Left renal cortex interstitium (tissue), 4 donors: ENCODE data around the gene CERKL. TPM values are rescaled to one million over a fixed set of nuclear protein-coding genes. Genes with fewer than 3 reads are reported as not detected.

Experiments
- DNase-seq, 4 donors: peaks; one replicate each; pipeline ENCODE4 v3.0.0-alpha.2; 2013; ENCODE audit warnings: low read depth in 4 of 4, low spot score in 2 of 4, missing footprints in 1 of 4
- polyA plus RNA-seq, 4 donors: library from polyadenylated mRNA; unstranded; fragments of 120-200 nt; gene quantifications; one replicate each; pipeline ENCODE4 v1.2.1, GENCODE V29; 2013; ENCODE audit not compliant: insufficient read length in 4 of 4

The CERKL gene
- polyA plus RNA-seq, 4 donors, result 14.0 to 15.5 (median 15.0) TPM

GRCh38 chr2:181528441-181528840 is 128.5 kb downstream of the CERKL start:
- DNase-seq, result no peak

GRCh38 chr2:181527058-181527457 is 129.8 kb downstream of the CERKL start:
- DNase-seq, result no peak

- DNase-seq, result no peak
Measured at GRCh38 chr2:181526014-181526413, 130.9 kb downstream of the CERKL start.

GRCh38 chr2:181523756-181524155 is 133.1 kb downstream of the CERKL start:
- DNase-seq, result no peak

GRCh38 chr2:181520253-181520652 is 136.7 kb downstream of the CERKL start:
- DNase-seq, result no peak

DNA sequence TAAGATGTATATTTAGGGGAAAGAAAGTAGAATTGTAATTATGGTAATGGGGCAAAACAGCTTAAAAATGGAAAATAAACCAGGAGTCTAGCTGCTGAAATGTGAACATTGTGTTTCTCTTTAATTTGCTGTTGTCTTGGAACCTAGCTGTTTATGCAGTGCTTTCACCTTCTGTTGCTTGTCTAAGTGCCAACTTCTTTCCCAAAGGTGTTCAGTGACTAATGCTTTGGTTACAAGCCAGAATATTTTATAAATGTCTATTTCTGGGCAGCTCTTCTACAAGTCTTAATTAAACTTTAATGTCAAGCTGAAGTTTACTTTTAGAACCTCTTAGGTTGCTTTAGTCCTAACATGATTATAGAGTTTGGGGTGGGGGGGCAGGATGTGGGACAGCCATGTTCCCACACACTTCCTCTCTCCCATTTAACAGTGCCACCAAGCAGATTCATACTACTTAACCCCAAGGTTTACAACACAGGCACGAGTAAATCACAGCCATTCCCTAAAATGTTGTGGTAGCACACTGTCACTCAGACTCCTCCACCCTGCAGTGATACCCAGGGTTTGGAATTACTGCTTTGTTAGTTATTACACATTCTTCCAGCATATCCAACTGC is 139.1 kb downstream of the CERKL start:
- no peak for DNase-seq

DNA sequence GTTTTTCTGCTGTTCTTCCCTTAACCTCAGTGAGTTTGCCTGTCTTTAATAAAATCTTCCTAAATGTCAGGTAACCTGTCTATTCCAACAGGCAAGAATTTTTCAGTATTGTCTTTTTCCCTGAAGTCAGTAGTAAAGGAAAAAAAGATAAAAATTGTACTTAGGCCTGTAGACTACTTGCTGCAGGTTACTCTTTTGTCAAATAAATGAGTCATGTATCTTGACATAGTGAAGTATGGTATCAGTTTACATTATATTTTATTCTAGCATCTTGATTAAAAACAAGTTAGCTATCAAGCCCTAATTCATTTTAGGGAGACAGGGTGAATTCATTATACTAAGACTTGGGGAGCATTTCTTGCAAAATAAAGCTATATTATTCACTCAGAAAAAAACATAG is 139.9 kb downstream of the CERKL start:
- no peak for DNase-seq

GRCh38 chr2:181515719-181516118 is 141.2 kb downstream of the CERKL start:
- DNase-seq, result no peak

- no peak for DNase-seq
Measured at GRCh38 chr2:181500201-181500600, 156.7 kb downstream of the CERKL start.

- DNase-seq, result no peak
Measured at GRCh38 chr2:181499231-181499630, 157.7 kb downstream of the CERKL start.

Other genes starting within 250 kb of the CERKL start
- gene ITGA4, start 199.7 kb downstream of the CERKL start, polyA plus RNA-seq, result 10 to 100 TPM; 32.0 to 39.4 (median 37.2) TPM
- not detected for gene NEUROD1, start 23.4 kb upstream of the CERKL start, polyA plus RNA-seq
- 100 to 1,000 TPM; 142 to 182 (median 170) TPM for gene ITPRID2, start 234.6 kb upstream of the CERKL start, polyA plus RNA-seq